Measurements from ENCODE around the gene ADGRB3.

GRCh38 chr6:68640491-68640835 lies 5.4 kb downstream of the ADGRB3 start:
- TF ChIP-seq CTCF (IDR thresholded peaks at IDR 0.05) (no peak), EZH2 (IDR thresholded peaks at IDR 0.05; ENCODE audit: borderline replicate concordance, insufficient read depth, low read depth, low read length, poor library complexity, severe bottlenecking) (no peak)
